ENCODE measurements around the gene TOX2. TPM values are rescaled to one million over a fixed set of nuclear protein-coding genes. Genes with fewer than 3 reads are reported as not detected.

Gene TOX2
- total RNA-seq, 1 experiment from 2014 or later = not detected

DNA sequence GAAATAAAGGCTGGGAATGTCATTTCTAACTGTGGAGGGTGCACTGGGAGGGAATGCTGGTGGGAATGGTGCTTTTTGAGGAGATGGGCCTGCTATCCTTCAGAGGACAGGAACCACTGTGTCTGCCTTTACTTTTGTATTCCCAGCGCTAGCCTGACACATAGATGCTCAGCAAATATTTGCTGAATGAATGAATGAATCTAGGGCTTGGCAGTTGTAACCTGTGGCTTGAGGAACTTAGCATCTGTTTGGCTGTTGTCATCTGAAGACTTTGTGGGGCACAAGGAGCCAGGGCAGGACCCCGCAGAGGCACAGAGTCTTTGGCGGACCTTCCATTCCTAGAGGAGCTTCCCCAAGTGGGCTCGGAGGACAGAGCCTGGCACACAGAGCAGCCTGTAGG, 6.1 kb downstream of the TOX2 start:
- CTCF ChIA-PET = interaction anchor here (0.6 kb wide), 1 partner anchor 106 kb away, joined by 7 read pairs; no protein-coding TSS in a partner anchor
- no peak for DNase-seq
- no peak overlapping the region for H3K27ac Mint-ChIP-seq (ENCODE audit: unreplicated experiment)

DNA sequence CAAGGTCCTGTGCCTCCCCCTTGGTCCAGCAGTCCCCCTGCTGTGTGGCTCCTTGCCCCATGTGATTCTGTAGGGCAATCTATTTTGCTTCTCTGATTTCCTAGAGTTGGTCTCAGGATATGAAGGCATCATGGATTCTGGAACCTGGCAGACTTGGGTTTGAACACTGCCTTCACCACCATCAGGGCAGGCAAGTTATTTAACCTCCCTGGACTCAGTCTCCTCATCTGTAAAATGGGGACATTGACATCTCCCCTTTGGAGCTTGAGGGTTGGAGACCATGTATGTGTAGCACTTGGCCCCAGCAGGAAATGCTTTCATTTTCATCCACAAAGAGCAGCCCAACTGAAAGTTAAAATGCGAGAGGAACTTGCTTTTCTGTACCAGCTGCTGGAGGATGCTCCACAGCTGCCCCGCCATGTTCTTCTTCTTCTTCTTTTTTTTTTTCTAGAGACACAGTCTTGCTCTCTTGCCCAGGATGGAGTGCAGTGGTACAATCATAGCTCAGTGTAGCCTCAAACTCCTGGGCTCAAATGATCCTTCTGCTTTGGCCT, 6.7 kb downstream of the TOX2 start:
- Mint-ChIP-seq H3K36me3 (ENCODE audit: insufficient read depth, unreplicated experiment) (no peaks in the 10 kb centered on the region), H3K4me1 (ENCODE audit: low read depth, unreplicated experiment) (no peaks in the 10 kb centered on the region), H3K9me3 (ENCODE audit: low read depth, unreplicated experiment) (no peaks in the 10 kb centered on the region), H3K27me3 (ENCODE audit: unreplicated experiment) (peaks cover 100% of the 10 kb centered on the region), H3K4me3 (ENCODE audit: low read depth, unreplicated experiment) (no peak overlapping the region), H3K27ac (ENCODE audit: unreplicated experiment) (no peak overlapping the region)
- TF ChIP-seq, protein P1, sequence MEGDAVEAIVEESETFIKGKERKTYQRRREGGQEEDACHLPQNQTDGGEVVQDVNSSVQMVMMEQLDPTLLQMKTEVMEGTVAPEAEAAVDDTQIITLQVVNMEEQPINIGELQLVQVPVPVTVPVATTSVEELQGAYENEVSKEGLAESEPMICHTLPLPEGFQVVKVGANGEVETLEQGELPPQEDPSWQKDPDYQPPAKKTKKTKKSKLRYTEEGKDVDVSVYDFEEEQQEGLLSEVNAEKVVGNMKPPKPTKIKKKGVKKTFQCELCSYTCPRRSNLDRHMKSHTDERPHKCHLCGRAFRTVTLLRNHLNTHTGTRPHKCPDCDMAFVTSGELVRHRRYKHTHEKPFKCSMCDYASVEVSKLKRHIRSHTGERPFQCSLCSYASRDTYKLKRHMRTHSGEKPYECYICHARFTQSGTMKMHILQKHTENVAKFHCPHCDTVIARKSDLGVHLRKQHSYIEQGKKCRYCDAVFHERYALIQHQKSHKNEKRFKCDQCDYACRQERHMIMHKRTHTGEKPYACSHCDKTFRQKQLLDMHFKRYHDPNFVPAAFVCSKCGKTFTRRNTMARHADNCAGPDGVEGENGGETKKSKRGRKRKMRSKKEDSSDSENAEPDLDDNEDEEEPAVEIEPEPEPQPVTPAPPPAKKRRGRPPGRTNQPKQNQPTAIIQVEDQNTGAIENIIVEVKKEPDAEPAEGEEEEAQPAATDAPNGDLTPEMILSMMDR (IDR thresholded peaks at IDR 0.05; ENCODE audit: unreplicated experiment) = no peak
- DNase-seq = no peak
- CTCF ChIA-PET = interaction anchor here (0.6 kb wide), 1 partner anchor 106 kb away, joined by 7 read pairs; no protein-coding TSS in a partner anchor
- BruUV-seq (replicated peaks) = no TSS peak
- intact Hi-C loops (cut with micrococcal nuclease; ENCODE audit: unreplicated experiment) = no loop called here

More for the DNA sequence above, 6.1 kb downstream of the TOX2 start:
- intact Hi-C loops (cut with micrococcal nuclease; ENCODE audit: unreplicated experiment) = no loop called here
- no peak overlapping the region for H3K4me3 Mint-ChIP-seq (ENCODE audit: low read depth, unreplicated experiment)
- H3K9me3 Mint-ChIP-seq (ENCODE audit: low read depth, unreplicated experiment) = no peaks in the 10 kb centered on the region
- H3K36me3 Mint-ChIP-seq (ENCODE audit: insufficient read depth, unreplicated experiment) = no peaks in the 10 kb centered on the region
- H3K27me3 Mint-ChIP-seq (ENCODE audit: unreplicated experiment) = peaks cover 100% of the 10 kb centered on the region
- H3K4me1 Mint-ChIP-seq (ENCODE audit: low read depth, unreplicated experiment) = no peaks in the 10 kb centered on the region
- TF ChIP-seq, protein P1 (IDR thresholded peaks at IDR 0.05; ENCODE audit: unreplicated experiment) = no peak
- no TSS peak for BruUV-seq (replicated peaks)

DNA sequence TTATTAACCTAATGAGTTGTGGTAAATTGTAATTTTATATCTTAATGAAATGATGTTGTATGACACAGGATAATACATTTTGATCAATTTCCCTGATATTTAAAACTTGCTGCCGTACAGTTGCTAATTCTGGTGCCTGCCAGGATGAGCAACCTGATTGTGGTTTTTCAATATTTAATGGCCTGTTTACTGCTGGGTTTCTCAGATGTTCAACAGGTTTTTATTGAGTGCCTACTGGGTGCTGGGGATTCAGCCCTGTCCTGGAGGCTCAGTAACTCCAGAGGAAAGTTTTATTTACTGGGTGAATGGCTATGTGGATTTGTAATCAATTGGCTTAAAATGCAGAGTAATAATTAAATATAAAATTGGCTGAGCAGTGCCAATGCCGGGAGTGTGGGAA, 8.0 kb downstream of the TOX2 start:
- intact Hi-C loops (cut with micrococcal nuclease; ENCODE audit: unreplicated experiment) = no loop called here
- H3K9me3 Mint-ChIP-seq (ENCODE audit: low read depth, unreplicated experiment) = no peaks in the 10 kb centered on the region
- H3K36me3 Mint-ChIP-seq (ENCODE audit: insufficient read depth, unreplicated experiment) = no peaks in the 10 kb centered on the region
- BruUV-seq (replicated peaks) = no TSS peak
- H3K4me3 Mint-ChIP-seq (ENCODE audit: low read depth, unreplicated experiment) = no peak overlapping the region
- TF ChIP-seq, protein P1 (IDR thresholded peaks at IDR 0.05; ENCODE audit: unreplicated experiment) = no peak
- H3K27me3 Mint-ChIP-seq (ENCODE audit: unreplicated experiment) = peaks cover 100% of the 10 kb centered on the region
- DNase-seq = no peak
- no peak overlapping the region for H3K27ac Mint-ChIP-seq (ENCODE audit: unreplicated experiment)
- CTCF ChIA-PET = no interaction called here
- H3K4me1 Mint-ChIP-seq (ENCODE audit: low read depth, unreplicated experiment) = no peaks in the 10 kb centered on the region

DNA sequence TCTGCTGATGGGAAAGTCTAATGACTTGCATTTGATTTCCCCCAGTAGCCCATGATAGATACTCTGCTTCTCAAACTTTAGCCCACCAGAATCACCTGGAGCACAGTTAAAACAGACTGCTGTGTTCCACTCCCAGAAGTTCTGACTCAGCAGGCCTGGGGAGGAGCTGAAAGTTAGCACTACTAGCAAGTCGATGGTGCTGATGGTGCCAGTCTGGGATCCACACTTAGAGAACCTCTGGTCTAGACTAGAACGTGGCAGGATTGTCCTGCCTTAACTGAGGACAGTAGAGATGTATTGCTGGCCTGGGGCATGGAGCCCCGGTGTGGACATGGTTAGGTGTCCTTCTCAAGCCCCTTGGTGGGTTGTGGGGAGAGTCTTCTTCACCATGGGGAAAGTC, 8.7 kb downstream of the TOX2 start:
- Mint-ChIP-seq H3K9me3 (ENCODE audit: low read depth, unreplicated experiment) (no peaks in the 10 kb centered on the region), H3K4me3 (ENCODE audit: low read depth, unreplicated experiment) (no peak overlapping the region), H3K27me3 (ENCODE audit: unreplicated experiment) (peaks cover 100% of the 10 kb centered on the region), H3K4me1 (ENCODE audit: low read depth, unreplicated experiment) (no peaks in the 10 kb centered on the region), H3K36me3 (ENCODE audit: insufficient read depth, unreplicated experiment) (no peaks in the 10 kb centered on the region), H3K27ac (ENCODE audit: unreplicated experiment) (no peak overlapping the region)
- TF ChIP-seq, protein P1 (IDR thresholded peaks at IDR 0.05; ENCODE audit: unreplicated experiment) = no peak
- DNase-seq = no peak
- CTCF ChIA-PET = no interaction called here
- BruUV-seq (replicated peaks) = no TSS peak
- intact Hi-C loops (cut with micrococcal nuclease; ENCODE audit: unreplicated experiment) = no loop called here
